Posterior cingulate gyrus (tissue), 11 donors: Measurements from ENCODE around the gene GABBR2.

Experiments used
- DNase-seq, 10 donors: peaks; one replicate each; pipeline versions ENCODE4 v3.0.0 to v3.0.0-alpha.2; 2020 to 2021; ENCODE audit warnings: mixed read lengths in 3 of 10
- intact Hi-C: fragments of 100-400 bp; cut with DNase I; formaldehyde crosslinking; loops from one replicate; pipeline ENCODE4 v1.15.1; 2023

Gene GABBR2

DNA sequence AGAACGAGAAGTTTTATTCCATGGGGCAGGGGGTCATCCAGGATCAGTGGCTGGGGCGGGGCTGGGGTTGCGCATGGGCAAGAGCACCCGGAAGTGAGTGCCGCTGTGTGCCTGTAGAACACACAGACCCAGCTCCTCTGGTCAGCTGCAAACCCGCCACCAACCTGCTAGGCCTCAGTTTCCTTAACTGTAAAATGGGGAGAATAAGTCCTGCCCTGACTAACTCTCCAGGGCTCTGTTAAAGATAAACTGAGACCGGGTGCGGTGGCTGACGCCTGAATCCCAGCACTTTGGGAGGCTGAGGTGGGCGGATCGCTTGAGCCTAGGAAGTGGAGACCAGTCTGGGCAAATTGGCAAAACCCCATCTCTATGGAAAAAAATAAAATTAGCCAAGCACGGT is 152.2 kb downstream of the GABBR2 start:
- intact Hi-C loops: no loop called here
- DNase-seq: no peak

DNA sequence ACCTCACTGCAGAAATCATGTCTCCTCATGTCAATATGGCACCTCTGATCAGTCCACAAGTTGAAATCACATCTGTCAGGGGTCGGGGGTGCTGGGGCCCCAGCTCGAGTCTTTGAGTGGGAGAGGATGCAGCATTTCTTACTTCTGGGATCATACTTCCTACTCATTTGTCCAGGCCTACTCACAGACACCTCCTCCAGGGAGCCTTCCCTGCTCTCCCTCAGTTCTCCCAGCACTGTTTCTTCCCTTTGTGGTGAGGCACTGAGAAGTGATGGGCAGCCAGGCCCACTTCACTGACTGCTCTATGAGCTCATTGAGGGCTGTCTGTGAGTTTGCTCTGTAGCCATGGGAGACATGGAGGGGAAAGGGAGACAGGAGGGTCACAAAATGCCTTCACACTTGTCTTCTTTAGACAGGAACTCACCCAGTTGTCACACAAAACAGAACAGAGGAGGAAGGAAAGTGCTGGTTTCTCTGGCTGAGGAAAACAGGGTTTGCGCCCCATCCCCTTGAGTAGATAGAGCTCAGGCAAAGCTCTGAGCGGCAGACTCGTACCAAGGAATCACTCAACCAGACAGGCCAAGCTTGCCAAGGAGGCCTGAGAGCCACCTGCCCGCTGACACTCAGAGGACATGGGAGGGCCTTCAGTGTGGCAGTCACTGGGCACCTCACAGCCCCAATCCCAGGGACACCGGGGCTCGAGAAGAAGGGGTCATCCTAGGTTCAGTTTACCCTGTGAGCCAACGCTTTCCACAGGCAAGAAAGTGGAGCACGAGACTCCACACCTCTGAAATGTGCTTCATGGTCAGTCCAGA is 152.9 kb downstream of the GABBR2 start:
- DNase-seq: no peak
- intact Hi-C loops: no loop called here

GRCh38 chr9:98554752-98555151 is 154.0 kb downstream of the GABBR2 start:
- intact Hi-C loops: no loop called here
- no peak for DNase-seq

DNA sequence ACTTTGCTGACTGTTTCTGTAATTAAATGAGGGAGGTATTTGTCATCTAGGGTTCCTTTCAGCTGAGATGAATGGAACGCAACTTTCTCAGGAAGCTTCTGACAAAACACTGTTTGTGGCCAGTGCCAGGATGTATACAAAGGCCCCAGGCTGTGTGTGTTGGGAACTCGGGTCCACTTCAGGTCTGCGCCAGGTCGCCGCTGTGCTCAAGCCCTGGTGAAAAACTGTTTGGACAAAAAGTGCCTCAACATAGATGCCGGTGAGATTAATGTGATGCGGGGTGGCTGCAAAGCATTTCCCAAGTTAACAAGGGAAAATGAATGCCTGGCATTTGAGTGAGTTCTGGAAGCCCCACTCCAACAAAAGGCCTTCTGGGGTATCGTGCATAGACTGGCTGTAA is 156.4 kb downstream of the GABBR2 start:
- peak in 2 of 10 donors; percentile 69 to 79 for DNase-seq

GRCh38 chr9:98551511-98552286 is 157.0 kb downstream of the GABBR2 start:
- intact Hi-C loops: no loop called here
- peak in 2 of 10 donors; percentile 46 to 86 for DNase-seq

More for the DNA sequence above, 156.4 kb downstream of the GABBR2 start:
- intact Hi-C loops: no loop called here

DNA sequence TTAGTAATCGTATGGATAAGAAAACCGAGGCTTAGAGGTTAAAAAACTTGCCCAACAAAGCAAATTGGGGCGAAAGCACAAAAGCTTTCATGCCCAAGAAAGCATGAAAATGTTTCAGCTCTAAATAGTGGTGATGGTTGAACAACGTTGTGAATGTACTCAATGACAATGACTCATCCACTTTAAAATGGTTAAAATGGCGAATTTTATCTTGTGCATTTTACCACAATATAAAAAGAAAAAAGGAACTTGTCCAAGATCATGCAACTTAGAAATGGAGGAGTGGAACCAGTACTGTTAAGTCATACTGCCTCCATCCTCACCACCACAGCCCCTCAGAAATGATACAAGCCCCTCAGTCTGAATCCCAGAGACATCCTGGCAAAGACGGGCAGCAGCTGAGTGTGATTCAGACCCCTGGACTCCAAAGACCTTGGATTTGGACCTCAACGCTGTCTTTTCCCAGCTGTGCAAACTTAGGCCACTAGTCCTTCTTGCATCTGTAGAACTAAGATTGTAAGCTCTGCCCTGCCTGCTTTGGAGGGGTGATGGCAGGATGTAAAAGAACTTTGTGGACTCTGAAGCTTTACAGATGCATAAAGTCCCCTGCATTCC is 158.4 kb downstream of the GABBR2 start:
- no peak for DNase-seq
- intact Hi-C loops: no loop called here

- intact Hi-C loops: no loop called here
Measured at GRCh38 chr9:98549401-98549800, 159.3 kb downstream of the GABBR2 start.

DNA sequence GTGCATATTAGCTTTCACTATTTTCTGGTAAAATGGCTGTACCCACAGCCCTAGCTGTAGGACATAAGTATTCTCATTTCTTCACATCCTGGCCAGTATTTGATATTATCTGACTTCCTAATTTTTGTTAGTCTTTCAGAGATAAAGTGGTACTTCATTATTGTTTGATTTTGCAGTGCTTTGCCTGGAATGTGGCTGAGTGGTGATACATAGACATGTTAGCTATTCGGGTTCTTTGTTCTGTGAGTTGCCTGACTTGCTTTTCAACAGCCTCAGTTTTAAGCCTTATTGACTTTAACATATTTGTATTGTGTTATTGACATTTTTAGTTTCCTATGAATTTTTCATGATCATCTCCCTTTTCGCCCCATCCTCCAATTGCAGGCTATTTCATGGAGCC is 161.1 kb downstream of the GABBR2 start:
- intact Hi-C loops: no loop called here
- DNase-seq: no peak

More at GRCh38 chr9:98549401-98549800, 159.3 kb downstream of the GABBR2 start:
- peak in 1 of 10 donors; percentile 51 for DNase-seq

- no peak for DNase-seq
- intact Hi-C loops: no loop called here
Measured at GRCh38 chr9:98545021-98545420, 163.7 kb downstream of the GABBR2 start.

DNA sequence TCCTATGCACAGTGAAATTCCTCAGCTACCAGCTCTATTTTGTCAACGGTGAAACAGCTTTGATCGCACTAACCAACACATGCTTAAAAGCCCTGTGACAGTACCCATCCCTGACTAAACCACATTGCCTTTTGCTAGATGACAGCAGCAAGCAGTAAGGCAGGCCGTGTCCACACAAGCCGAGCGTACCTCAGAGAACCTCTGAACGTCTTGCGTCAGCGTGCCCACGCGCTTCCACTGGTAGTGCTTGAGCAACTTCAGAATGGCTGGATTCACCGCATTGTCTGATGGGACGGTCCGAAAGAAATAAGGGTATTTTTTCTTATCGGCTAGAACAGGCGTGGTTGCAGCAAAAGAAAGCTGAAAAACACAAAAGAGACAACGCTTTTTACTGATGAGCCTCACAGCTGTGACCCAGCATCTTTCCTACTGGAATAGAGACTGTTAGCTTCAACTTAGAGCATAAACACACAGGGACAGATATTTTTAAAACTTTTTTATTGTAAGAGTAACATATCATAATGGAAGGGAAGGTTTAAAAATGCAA is 167.0 kb downstream of the GABBR2 start:
- intact Hi-C loops: no loop called here
- peak in 1 of 10 donors; percentile 78 for DNase-seq

DNA sequence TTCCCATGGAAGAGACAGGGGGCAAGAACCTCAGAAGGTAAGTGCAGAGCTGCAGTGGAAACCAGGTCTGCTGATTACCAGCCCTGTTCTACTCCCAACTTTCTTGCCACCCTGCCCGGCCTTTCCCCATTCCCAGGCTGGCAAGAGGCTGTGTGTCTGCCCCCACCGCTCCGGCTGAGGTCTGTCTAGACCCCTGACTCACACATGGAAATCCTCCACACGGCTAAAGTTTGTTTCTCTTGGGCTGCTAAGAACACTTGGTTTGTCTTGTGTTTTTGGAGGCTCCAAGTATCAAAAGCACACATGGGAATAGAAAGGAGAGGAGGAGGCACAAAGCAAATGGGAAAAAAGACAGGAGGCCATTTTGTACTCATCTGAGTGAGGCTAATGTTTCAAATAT is 168.3 kb downstream of the GABBR2 start:
- intact Hi-C loops: no loop called here
- DNase-seq: no peak

DNA sequence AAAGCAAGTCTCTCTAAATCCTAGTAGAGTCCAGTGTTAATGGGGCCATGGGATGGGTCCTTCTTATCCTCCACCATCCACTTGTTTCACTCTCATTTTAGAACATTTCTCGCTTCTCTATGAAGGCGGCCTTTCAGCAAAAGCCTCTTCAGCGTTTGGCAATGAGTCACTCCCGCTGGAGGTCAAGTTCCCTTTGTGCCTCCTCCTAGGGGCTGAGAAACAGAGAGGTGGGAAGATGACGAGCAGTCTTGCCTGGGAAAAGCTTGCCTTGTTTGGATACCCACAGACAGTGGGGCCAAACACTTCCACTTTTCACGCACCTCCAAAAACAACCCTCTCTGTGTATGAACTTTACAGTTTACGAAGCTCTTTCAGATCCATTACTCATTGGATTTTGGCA is 168.8 kb downstream of the GABBR2 start:
- intact Hi-C loops: no loop called here
- DNase-seq: no peak

- peak in 1 of 10 donors; percentile 25 for DNase-seq
- intact Hi-C loops: no loop called here
Measured at GRCh38 chr9:98538626-98539031, 170.1 kb downstream of the GABBR2 start.

DNA sequence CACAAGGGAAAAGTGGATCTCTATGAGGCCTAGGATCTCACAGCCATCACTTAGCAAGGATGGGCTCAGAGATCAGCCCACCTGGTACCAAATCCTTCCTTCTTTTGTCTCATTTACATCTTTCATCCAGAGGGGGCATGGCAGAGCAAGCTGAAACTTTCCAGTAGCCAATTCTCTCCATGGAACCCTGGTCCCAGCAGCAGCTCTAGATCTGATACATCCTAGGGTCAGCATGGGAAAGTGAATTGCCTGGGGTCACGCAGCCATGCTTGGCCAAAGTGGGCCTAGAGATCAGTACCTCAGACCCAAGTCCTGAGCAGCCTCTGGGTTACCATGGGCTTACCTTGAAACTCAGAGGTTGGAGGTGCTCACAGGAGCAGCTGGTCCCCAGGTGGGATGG is 170.5 kb downstream of the GABBR2 start:
- no peak for DNase-seq
- intact Hi-C loops: no loop called here

DNA sequence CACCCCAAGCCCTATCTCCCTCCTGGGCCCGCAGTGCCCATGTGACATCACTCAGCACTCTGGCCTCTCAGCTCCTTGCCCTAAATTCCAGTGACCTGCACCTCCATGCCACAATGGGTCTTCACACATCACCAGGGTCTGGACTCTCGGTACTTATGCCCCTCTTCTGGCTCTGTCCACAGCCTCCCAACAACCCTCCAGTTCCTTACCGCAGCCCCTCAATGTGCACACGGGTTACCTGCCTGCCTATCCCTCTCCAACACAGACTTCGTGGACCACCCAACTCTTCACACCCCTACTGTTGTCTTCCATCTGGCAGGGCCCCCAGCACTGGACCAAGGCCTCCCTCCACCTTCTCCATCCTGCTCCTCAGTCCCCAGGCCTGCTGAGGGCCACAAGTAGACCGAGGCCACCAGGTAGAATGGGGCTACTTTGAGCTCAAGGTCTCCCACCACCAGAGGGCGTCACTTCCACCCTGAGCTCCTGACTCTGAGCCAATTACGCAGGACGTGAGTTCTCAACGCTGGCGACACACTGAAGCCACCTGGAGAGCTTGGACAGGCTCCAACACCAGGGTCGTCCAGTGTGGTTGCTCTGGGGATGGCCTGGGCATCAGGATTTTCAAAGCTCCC is 172.1 kb downstream of the GABBR2 start:
- intact Hi-C loops: no loop called here

GRCh38 chr9:98533866-98534265 is 174.9 kb downstream of the GABBR2 start:
- DNase-seq: no peak
- intact Hi-C loops: no loop called here

More for the DNA sequence above, 172.1 kb downstream of the GABBR2 start:
- no peak for DNase-seq

GRCh38 chr9:98533132-98533531 is 175.6 kb downstream of the GABBR2 start:
- intact Hi-C loops: no loop called here
- no peak for DNase-seq

GRCh38 chr9:98532574-98532973 is 176.2 kb downstream of the GABBR2 start:
- DNase-seq: no peak

DNA sequence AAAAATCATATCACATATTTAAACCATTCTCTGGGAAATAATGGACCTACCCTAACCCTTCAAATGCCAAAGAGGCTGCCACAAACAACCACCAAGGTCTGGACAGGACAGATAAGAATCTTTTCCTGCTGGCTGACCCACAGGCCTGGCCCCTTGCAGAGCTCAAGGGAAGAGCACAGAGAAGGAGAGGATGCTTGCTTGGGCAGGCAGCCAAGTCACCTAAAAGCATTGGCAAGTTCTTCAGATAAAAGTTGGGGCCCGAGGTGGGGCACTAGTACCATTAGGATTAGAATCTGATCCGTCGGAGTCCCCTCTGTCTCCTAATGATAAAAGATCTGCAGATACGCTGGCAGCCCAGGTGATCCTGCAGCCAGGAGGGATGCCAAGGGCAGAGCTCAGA is 176.6 kb downstream of the GABBR2 start:
- intact Hi-C loops: no loop called here
- DNase-seq: peak in 1 of 10 donors; percentile 75

More at GRCh38 chr9:98532574-98532973, 176.2 kb downstream of the GABBR2 start:
- intact Hi-C loops: no loop called here

- intact Hi-C loops: no loop called here
Measured at GRCh38 chr9:98530806-98531386, 177.8 kb downstream of the GABBR2 start.

More at GRCh38 chr9:98530806-98531386, 177.8 kb downstream of the GABBR2 start:
- DNase-seq: no peak
